ENCODE results near the gene WFDC11.
A peak's percentile ranks its signal among the peaks of the same experiment; 100 is the strongest.
"Not testable (repeated sequence)": the region's sequence is repeated elsewhere in the genome, so short reads cannot be mapped to it uniquely, and the experiment has no call there.

Gene WFDC11

DNA sequence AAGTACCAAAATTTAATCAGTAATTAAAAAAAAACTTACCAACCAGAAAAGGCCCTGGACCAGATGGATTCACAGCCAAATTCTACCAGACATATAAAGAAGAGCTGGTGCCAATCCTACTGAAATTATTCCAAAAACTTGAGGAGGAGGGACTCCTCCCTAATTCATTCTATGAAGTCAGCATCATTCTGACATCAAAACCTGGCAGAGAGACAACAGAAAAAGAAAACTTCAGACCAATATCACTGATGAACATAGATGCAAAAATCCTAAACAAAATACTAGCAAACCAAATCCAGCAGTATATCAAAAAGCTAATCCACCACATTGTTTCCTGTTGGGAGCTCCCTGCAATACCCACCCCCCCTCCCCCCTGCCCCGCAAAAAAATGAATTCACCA lies at the start of gene WFDC11:
Gene WFDC11 (minus strand): TSS at position 101 of the 400 bp plus-strand sequence. CDS start 19,639 bp downstream, outside the sequence.
- DNase-seq: no peak

GRCh38 chr20:45716141-45716688 lies 46.2 kb upstream of the WFDC11 start:
- DNase-seq: not testable (repeated sequence)

DNA sequence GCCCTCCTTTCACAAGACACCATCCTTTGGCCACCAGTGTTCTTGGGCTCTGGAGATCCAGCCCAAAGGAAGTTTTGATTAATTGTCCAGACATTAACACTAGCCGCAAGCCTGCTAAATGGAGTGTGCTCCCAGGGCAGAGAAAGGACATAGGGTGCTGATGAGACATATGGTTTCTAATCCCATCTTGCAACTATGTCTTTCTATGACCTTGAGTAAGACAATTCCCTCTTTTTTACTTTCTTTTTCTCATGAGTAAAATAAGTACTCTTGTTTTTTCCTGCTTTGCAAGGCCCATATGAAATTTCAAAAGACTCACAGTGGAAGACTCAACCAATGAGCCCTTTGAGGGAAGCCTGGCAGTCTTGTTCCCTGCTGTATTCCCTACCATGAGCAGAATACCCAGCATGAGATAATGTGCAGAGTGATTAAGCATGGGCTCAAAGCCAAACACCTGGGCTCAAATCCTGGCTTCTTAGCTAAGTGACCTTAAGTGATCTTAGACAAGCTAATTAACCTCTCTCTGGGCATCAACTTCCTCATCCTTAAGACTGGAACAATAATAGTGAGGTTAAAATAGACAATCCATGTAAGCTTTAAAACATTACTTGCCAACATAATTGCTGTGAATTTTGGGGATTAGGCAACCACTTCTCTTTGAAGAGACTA lies 35.1 kb upstream of the WFDC11 start, which contains the start of gene WFDC10B:
Gene WFDC10B (minus strand): TSS at position 51 of the 669 bp plus-strand sequence. CDS start 19,027 bp downstream, outside the sequence.
- no peak for DNase-seq

GRCh38 chr20:45701873-45702272 lies 31.8 kb upstream of the WFDC11 start, which contains the start of gene WFDC13:
Gene WFDC13, plus strand, starts transcription at chr20:45702038. Its CDS starts 86 bp downstream, at chr20:45702124.
- DNase-seq: no peak

DNA sequence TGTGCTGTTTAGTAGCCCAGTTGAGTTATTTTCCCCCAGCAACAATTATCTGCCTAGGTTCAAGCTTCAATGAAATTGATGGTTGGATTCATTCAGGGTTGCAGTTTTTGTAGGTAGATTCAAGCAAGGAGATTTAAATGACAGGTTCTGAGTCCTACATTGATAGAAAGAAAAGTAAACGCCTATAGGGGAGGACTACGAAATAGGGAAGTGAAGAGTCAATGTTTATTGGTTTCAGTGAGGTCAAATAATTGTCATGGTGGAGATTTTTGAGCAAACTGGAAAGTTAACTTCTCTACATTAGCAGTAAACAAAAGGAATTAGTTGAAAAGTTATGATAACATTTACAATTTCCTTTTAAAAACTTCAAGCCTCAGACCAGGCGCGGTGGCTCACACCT lies 31.1 kb upstream of the WFDC11 start:
- no peak for DNase-seq

DNA sequence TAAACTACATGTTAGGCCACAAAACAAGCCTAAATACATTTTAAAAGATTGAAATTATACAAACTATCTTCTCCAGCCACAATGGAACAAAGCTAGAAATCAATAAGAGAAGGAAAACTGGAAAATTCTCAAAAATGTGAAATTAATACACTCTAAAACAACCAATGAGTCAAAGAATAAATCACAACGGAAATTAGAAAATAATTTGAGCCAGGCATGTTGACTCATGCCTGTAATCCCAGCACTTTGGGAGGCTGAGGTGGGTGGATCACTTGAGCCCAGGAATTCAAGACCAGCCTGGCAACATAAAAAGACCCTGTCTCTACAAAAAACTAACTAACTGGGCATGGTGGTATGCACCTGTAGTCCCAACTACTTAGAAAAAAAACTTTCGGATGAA lies 25.5 kb upstream of the WFDC11 start:
- DNase-seq: no peak

DNA sequence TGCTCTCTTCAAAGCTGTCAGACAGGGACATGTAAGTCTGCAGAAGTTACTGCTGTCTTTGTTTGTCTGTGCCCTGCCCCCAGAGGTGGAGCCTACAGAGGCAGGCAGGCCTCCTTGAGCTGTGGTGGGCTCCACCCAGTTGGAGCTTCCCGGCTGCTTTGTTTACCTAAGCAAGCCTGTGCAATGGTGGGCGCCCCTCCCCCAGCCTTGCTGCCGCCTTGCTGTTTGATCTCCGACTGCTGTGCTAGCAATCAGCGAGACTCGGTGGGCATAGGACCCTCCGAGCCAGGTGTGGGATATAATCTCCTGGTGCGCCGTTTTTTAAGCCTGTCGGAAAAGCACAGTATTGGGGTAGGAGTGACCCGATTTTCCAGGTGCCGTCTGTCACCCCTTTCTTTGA lies 23.3 kb upstream of the WFDC11 start:
- not testable (repeated sequence) for DNase-seq

DNA sequence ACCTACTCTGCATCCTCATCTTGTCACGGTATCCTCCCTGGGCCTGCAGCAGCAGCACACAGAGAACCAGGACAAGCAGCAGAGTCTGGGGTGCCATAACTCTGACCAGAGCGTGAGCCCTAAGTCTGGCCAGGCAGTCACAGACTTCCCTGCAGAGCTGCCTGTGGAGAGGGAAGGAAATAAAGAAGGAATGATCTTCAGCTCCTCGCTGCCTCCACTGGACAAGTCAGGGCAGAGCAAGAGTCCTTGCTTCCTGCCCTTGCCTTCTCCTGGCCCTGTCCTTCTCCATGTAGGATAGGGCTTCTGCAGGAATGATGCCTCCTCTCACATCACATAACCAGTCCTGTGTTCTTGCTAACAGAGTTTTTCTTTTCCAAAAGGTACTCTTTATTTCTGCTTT lies 15.9 kb upstream of the WFDC11 start:
- no peak for DNase-seq

GRCh38 chr20:45679650-45680049 lies 9.6 kb upstream of the WFDC11 start:
- no peak for DNase-seq

DNA sequence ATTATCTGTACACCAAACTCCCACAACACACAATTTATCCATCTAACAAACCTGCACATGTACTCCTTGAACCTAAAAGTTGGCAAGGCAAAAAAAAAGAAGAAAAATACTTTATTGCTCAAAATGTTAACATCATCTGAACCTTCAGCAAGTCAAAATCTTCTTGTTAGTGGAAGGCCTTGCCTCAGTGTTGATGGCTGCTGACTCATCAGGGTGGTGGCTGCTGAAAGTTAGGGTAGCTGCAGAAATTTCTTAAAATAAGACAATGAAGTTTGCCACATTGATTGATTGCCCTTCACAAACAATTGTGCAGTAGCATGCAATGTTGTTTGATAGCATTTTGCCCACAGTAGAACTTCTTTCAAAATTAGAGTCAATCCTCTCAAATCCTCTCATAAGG lies 2.7 kb upstream of the WFDC11 start:
- DNase-seq: no peak

- DNase-seq: not testable (repeated sequence)
Measured at GRCh38 chr20:45657038-45657437, 13.0 kb downstream of the WFDC11 start.

DNA sequence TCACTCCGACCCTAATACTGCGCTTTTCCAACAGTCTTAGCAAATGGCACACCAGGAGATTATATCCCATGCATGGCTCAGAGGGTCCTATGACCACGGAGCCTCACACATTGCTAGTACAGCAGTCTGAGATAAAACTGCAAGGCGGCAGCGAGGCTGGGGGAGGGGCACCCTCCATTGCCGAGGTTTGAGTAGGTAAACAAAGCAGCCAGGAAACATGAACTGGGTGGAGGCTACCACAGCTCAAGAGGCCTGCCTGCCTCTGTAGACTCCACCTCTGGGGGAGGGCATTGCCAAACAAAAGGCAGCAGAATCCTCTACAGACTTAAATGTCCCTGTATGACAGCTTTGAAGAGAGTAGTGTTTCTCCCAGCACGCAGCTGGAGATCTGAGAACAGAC lies 18.3 kb downstream of the WFDC11 start:
- not testable (repeated sequence) for DNase-seq

DNA sequence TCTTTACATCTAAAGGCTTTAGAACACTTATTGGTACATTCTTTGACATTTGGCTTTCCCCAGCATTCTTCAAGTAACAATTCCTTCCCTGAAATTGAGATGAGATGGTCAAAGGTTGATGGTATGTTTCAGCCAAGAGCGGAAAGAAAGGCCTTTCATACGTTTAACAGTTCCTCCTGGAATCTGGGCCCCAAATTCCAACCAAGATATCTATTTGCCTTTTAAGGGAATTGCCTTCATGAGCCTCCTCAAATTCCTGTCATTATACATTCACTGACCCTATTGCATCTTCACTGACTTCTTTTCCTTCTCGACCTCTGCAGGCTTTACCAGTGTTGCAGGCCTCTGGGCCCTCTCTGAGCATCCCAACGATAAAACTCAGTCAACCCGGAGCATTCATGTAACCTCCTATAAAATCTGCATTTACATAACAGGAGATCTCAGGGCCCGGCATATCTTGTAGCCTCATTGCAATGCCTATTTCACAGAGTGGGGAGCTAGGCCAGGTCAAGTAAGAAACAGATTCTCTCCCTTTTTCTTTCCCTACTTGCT lies 20.7 kb downstream of the WFDC11 start:
- no peak for DNase-seq

DNA sequence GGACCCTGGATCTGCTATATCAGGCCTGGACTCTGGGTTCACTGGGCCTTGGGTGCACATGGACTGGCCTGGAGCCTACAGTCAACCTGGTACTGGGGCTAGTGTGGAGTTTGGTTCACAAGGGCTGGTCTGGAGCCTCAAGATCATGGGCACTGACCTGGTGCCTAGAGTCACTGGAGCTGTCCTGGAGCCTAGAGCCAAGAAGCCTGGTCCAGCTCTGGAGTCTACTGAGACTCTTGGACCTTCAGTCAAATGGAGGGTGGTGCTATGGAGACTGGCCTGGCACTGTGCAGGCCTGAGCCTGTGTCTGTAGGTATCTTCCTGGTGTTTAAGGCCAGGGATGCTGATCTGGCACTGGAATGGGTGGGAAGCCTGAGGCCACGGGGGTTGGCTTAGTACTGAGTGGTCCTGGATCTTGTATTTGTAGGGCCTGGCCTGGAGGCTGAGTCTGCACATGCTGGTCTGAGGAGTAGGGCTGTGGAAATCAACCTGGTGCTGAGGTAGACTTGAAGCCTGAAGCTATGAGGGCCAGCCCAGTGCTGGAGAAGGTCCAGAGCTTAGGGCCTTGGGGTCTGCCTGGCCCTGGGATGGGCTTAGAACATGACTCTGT lies 22.5 kb downstream of the WFDC11 start:
- no peak for DNase-seq

DNA sequence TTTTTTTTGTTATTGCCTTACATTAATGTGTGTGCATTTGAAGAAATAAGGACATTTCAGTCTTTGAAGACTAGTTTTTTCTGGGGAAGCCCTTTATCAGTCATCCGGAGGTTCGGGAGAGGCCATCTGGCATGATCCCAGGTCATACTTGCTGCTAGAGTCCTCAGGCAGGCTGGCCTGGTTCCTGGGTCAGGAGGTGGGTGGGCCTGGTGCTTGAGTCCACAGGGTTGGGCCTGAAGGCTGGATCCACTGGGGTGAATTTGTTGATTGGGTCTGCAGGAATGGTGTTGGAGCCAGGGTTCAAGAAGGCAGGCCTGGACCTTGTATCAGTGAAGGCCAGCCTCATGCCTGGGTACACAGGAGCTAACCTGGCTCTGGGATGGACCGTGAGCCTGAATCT lies 23.2 kb downstream of the WFDC11 start:
- DNase-seq: no peak

DNA sequence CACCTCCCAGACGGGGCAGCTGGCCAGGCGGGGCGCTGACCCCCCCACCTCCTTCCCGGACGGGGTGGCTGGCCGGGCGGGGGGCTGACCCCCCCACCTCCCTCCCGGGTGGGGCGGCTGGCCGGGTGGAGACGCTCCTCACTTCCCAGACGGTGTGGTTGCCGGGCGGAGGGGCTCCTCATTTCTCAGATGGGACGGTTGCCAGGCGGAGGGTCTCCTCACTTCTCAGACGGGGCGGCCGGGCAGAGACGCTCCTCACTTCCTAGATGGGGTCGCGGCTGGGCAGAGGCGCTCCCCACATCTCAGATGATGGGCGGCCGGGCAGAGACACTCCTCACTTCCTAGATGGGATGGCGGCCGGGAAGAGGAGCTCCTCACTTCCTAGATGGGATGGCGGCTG lies 24.2 kb downstream of the WFDC11 start:
- not testable (repeated sequence) for DNase-seq

DNA sequence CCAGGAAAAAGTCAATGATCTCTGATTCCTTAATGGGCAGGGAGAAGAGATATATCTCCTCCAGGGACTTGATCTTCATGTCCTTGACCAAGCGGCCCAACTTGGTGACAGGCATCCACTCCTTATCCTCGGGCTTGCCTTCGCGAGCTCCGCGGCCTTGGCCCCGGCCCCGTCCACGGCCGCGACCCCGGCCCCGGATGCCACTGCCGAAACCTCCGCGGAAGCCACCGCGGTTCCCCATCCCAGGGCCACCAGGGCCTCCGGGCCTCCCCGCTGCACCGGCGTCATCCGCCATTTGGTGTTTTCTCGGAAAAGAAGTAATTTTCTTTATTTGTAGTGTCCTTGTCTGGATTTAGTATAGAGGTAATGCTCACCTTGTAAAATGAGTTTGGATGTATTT lies 29.0 kb downstream of the WFDC11 start:
- DNase-seq: not testable (repeated sequence)

DNA sequence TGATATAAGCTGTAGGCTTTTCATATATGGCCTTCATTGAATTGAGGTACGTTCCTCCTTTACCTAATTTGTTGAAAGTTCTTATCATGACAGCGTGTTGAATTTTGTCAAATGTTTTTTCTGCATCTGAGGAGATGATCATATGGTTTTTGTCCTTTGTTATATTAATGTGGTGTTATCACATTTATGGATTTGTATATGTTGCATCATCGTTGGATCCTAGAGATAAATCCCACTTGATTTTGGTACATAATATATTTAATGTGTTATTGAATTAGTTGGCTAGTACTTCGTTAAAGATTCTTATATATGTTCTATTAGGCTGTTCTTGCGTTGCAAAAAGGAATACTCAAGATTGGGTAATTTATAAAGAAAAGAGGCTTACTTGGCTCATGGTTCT lies 30.4 kb downstream of the WFDC11 start:
- DNase-seq: no peak

GRCh38 chr20:45636513-45636912 lies 33.5 kb downstream of the WFDC11 start:
- DNase-seq: no peak

DNA sequence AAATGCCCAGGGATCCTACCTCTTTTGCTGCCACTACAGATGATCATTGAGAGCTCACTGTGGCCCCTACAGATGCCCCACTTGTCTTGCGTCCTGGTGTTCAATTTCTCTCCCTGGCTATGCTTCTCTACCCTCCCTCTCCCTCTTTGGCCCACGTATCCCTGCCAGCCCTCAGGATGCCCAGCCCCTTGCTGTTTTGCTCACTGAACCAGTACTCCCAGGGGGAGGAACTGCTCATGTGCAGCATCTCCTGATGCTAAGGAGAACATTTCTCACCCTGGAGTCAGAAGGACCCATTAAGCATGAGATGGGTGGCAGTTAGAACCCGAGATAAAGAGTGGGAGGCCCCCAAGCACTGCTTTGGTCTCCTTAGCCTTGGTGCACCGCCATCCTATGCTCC lies 38.9 kb downstream of the WFDC11 start, which contains the start of gene WFDC9:
Gene WFDC9 (minus strand): TSS at position 101 of the 400 bp plus-strand sequence. CDS start 21,103 bp downstream, outside the sequence.
- no peak for DNase-seq

DNA sequence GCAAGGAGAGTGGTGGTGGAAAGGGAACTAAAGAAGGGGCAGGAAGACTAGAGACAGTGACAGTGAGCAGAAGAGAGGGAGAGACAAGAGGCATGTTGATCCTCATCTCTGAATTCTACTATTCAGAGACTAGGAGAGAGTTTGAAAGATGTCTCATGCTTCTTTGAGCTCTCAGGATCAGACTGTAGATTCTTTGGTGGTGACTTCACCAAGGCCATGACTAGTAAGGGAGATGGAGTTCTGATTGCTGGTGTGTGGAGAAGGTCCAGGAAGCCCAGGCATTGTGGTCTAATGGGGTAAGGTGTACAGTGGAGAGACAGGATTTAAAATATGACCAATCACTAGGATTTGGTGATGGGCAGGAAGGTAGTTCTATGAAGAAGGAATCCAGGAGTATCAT lies 39.7 kb downstream of the WFDC11 start:
- DNase-seq: no peak

- DNase-seq: peak; percentile 22 to 40
Measured at GRCh38 chr20:45629496-45630100, 40.4 kb downstream of the WFDC11 start, which contains the start of gene WFDC10A. Gene WFDC10A, plus strand, starts transcription at chr20:45629739. Its CDS starts 75 bp downstream, at chr20:45629814.

- DNase-seq: no peak
Measured at GRCh38 chr20:45626540-45626939, 43.5 kb downstream of the WFDC11 start.

Measured in stimulated activated CD4-positive, alpha-beta T cell treated with anti-CD3 and anti-CD28 coated beads, Interleukin-2, amount 100 ng/mL, for 24 hours (primary cell).